GM19372 (cell line): ENCODE results near the gene STK32C.

Experiments
- ATAC-seq: cut with Tn5 transposase; IDR thresholded peaks from one replicate; pipeline ENCODE4 v1.9.1; 2021; ENCODE audit warnings: mild to moderate bottlenecking, low read depth, moderate library complexity; ENCODE audit not compliant: unreplicated experiment

STK32C gene

GRCh38 chr10:132252412-132252811 is 55.3 kb downstream of the STK32C start:
- ATAC-seq = no peak

DNA sequence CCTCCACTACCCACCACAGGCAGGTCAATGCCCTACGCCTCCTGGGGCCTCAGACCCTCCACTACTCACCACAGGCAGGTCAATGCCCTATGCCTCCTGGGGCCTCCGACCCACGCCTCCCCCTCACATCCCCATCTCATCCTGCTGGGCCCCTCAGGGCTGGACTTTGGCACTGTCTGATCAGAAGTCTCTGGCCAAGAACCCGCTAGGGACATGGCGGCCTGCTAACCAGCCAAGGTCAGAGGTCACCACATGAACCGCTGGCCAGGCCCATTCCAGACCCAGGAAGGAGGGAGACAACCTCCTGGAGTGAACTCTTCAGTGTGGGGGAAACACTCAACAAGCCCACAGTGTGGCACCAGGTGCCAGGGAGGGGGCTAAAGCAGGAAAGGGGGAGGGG is 55.8 kb downstream of the STK32C start:
- no peak for ATAC-seq

- ATAC-seq = no peak
These were observed 57.0 kb downstream of the STK32C start for GRCh38 chr10:132250481-132251475.

GRCh38 chr10:132249824-132250375 is 57.9 kb downstream of the STK32C start:
- ATAC-seq = no peak

GRCh38 chr10:132249226-132249724 is 58.5 kb downstream of the STK32C start:
- ATAC-seq = no peak

GRCh38 chr10:132248455-132249225 is 59.1 kb downstream of the STK32C start:
- ATAC-seq = no peak

DNA sequence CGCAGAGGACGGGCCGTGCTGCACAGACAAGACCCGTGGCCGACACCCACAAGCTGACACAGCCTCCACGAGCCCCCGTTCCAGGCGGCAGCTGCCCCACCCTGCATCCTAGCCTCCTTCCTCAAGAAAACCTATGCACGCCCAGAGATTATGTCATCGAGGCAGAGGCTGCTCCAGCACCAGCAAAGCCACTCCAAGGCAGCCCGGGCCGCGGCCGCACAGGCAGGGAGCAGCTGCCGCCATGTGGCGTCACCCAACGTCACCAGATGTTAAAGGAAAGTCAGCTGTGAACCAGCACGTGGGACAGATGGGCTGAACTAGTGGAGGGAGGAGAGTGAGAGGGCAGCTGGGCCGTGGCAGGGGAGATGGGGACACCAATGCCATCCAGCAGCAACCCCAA is 59.8 kb downstream of the STK32C start:
- no peak for ATAC-seq

GRCh38 chr10:132246296-132246695 is 61.5 kb downstream of the STK32C start:
- ATAC-seq = no peak

- no peak for ATAC-seq
These were observed 62.7 kb downstream of the STK32C start for GRCh38 chr10:132245056-132245455.

GRCh38 chr10:132243626-132244025 is 64.1 kb downstream of the STK32C start:
- ATAC-seq = no peak

- no peak for ATAC-seq
These were observed 64.6 kb downstream of the STK32C start for GRCh38 chr10:132243141-132243540.

DNA sequence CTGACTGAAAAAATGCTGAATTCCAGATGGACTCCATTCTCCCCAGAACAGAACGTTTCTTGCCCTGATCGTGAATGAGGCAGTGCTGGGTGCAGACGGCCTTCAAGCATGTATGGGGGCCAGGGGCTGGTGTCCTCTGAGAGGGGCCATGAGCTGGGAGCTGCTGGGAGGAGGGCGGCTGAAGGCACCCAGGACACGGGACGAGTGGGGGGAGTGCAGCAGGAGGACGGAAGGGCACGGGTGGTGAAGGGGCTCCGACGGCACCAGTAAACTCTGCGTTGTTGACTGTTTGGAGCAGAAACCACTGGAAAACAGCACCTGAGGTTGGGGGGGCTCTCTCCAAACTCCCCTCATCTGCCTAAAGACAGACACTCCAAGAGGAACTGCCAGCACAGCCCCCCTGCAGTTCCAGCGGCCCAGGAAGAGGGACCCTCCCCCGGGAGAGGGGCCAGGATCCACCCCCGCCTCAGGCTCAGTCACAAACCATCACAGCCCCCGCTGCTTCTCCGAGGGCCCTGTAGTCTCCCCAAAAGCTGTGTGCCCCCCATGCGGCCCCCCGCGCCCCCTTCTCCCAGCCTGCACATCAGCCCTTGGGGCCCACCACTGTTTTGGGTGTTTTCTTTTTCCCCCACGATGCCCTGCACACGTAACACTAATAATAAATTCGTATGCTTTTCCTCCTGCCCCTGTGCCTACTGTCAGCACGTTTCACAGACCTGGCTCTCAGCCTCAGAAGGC is 65.5 kb downstream of the STK32C start:
- ATAC-seq = no peak

DNA sequence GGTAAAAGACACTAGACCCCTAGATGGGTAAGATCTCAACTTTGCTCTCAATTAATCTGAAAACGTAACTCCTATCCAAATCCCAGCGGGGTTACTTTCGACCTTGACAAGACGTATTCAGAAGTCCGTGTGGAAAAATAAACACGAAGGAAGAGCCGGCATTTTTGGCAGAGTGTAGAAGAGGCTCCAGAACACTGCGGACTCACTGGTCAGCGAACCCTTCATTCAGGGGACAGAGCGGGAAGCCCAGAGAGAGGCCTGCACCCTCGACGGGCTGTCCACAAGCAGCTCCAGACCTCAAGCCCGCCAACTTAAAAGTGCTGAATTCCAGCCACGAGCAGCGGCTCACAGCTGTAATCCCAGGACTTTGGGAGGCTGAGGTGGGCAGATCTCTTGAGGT is 66.3 kb downstream of the STK32C start:
- no peak for ATAC-seq

GRCh38 chr10:132241086-132241485 is 66.7 kb downstream of the STK32C start:
- no peak for ATAC-seq

DNA sequence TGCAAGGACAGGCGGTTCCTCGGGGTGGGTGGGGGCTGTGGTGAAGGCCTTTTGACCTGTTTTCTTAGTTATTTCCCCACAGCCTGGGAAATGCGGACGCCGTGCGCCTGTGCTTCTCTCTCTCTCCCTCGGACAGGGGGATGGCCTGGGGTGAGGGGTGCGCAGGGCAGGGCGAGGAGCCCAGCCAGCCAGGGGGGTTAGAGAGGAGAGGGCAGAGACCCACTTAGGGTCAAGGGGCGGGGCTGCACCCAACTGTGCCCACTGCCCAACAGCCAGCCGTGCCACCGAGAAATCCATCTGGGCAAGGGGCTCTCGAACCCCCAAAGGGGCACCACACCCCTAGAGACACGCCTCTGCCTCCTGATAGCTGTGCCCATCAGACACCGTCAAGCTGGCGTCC is 67.2 kb downstream of the STK32C start:
- ATAC-seq = no peak

DNA sequence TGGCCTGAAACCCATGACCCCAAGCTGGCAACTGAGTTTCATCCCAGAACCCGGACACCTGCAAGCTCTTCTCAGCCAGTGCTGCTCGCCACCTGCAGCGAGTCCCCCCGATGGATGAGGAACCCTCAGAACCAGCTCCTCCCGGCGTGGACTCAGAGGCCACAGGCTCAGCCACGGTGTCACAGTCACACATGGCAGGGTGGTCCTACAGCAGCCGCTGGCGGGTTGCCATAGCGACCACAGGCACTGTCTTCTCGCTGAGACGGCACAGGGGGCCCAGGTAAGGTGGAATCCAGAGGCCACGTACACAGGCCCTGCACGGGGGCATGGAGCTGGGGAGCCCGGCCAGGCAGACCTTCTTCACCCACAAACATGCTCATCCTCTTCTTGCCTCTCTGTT is 67.6 kb downstream of the STK32C start:
- ATAC-seq = no peak

DNA sequence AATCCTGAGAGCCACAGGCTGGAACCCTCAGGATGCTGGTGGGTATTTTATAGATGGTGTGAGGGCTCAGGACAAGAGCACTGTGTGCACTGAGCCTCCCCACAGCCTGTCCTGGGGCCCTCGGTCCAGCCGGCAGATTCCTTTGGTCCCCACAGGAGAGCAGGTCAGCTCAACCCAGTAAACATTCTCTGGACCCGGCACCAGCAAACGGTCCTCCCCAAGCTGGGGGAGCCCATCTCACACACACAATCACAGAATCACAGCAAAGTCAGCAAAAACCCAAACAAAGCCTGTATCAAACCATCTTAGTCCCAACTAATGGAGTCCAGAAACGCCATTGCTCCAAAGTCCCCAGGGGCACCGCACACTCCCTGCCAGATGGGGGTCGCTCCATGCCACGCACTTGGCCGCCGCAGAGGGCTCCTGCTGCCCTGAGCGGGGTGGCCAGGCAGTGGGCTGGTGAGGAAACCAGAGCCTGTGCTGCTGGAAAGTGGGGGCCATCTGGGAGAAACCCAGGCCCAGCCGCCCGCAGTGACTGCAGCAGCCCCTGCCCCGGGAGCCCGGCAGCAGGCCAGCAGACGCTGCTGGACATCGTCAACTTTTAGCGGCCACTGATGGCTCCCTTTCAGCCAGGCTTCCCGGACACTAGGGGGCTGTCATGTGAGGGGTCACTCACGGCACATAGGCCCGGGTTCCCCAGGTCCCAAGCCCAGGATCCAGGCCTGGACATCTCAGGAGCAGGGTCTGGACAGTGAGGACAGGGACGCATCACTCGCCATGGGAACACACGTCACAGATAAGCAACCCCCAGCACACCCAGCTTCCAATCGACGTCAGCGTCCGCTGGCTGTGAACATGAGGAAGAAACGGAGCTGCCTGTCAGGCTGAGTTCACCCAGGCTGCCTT is 68.4 kb downstream of the STK32C start:
- no peak for ATAC-seq

DNA sequence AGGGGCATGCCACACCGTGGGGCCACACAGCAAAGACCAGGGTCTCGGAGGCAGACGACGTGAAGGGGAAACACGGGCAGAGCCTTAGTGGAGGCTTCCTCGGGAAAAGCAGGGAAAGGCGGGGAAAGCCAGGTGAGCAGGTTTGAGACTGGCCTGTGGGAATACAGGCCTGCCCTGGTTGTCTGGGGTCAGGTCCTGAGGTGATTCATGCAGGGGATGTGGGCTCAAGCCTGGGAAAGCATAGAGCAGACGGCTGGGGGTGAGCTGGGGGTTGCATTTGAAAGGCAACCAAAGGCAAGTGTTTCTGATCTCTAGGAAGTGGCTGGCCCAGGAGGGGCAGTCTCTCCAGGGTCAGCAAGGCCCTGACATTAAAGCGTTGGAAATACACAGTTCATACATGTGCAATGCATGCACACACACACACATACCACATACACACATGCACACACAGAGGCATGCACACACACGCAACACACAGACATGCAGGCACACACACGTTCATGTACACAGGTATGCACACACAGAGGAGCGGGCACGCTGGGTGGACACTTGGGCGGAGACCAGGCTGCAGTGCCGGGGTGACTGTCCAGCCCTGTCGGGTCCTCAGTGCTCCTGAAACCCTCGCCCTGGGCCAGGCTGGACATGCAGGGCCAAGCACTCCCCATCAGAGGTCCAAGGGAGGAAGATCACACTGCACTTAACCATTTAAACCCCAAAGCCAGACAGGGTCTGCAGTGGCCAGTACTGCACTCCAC is 69.2 kb downstream of the STK32C start:
- ATAC-seq = no peak

DNA sequence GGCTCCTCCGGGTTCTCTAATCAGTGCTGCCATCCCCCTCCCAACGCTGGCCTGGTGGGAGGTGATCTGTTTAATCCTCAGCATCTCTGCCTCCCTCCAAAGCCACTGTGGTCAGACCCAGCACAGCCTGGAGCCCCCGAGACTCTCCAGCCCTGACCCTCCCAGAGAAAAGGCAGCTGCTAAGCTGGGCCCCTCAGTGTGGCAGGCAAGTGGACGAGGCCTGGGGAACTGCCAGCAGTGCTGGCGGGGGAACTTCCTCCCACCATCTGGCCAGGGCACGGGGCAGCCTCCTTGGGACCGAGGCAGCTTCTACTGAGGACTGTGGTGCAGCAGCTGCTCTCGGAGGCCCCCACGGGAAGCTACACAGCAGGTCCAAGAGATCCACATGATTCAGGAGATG is 69.9 kb downstream of the STK32C start:
- no peak for ATAC-seq
